Muscle layer of duodenum (tissue), 2 donors: Measurements from ENCODE around the gene STARD10.

ENCODE experiments used
- H3K27ac ChIP-seq: one replicate; pipeline ENCODE4 v1.7.0; 2013; ENCODE audit warnings: mild to moderate bottlenecking, low read length
- H3K27me3 ChIP-seq: one replicate; pipeline ENCODE4 v1.7.0; 2013; ENCODE audit warnings: low read depth, mild to moderate bottlenecking, control low read depth, low read length
- H3K36me3 ChIP-seq, 2 donors: one replicate each; pipeline ENCODE4 v1.7.0; 2013; ENCODE audit warnings: low read length in 2 of 2, control low read depth in 1 of 2, mild to moderate bottlenecking in 1 of 2; ENCODE audit not compliant: insufficient read depth in 2 of 2, control insufficient read depth in 1 of 2
- H3K4me1 ChIP-seq, 2 donors: one replicate each; pipeline ENCODE4 v1.7.0; 2013; ENCODE audit warnings: low read length in 2 of 2, mild to moderate bottlenecking in 2 of 2, control low read depth in 1 of 2, moderate library complexity in 1 of 2; ENCODE audit not compliant: insufficient read depth in 2 of 2, control insufficient read depth in 1 of 2
- H3K4me3 ChIP-seq, 2 donors: one replicate each; pipeline ENCODE4 v1.7.0; 2013; ENCODE audit warnings: low read length in 2 of 2, low read depth in 1 of 2, mild to moderate bottlenecking in 1 of 2
- H3K9me3 ChIP-seq, 2 donors: one replicate each; pipeline ENCODE4 v1.7.0; 2013; ENCODE audit warnings: low read length in 2 of 2, control low read depth in 1 of 2, mild to moderate bottlenecking in 1 of 2; ENCODE audit not compliant: control insufficient read depth in 1 of 2
- donor health status: healthy.

The STARD10 gene

DNA sequence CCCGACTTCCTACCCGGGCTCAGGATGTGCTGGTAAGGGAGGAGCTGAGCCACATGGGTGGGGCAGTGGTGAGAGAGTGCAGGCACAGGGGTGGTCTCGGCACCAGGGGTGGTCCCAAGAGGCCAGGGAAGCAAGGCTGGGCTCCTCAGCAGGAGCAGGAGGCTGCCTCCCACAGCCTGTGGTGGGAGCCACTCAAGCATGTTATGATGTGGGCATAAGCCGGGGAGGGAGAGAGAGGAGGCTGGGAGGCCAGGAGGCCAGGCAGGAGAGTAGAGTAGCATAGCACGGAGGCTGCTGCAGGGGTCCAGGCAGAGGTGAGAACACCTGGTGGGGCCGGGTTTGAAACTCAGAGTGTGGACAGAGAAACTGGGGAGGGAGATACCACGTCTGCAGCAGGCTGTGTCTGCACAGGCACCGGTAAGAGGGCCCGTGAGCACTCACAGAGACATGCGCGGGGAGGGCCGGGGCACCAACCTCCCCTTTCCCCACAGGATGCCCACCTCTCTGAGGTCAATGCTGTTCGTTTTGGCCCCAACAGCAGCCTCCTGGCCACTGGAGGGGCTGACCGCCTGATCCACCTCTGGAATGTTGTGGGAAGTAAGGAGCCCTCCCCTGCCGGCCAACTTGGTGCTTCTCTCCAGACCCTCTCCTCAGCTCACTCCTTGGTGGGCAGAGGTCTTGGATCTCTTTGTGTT is 31.1 kb upstream of the STARD10 start:
- Histone ChIP-seq H3K9me3 (no peaks in the 10 kb centered on the region), H3K4me1 (peaks cover 0 to 11% of the 10 kb centered on the region in 2 donors), H3K27ac (no peak overlapping the region), H3K27me3 (no peaks in the 10 kb centered on the region), H3K36me3 (peaks cover 4 to 18% of the 10 kb centered on the region in 2 donors), H3K4me3 (no peak overlapping the region)

GRCh38 chr11:72824020-72824419 is 30.2 kb upstream of the STARD10 start:
- Histone ChIP-seq H3K27ac (no peak overlapping the region), H3K27me3 (no peaks in the 10 kb centered on the region), H3K9me3 (no peaks in the 10 kb centered on the region), H3K4me1 (peaks cover 0 to 11% of the 10 kb centered on the region in 2 donors), H3K36me3 (peaks cover 6 to 17% of the 10 kb centered on the region in 2 donors), H3K4me3 (no peak overlapping the region)

GRCh38 chr11:72823105-72823804 is 29.4 kb upstream of the STARD10 start:
- Histone ChIP-seq H3K27ac (no peak overlapping the region), H3K4me1 (peaks cover 0 to 11% of the 10 kb centered on the region in 2 donors), H3K27me3 (no peaks in the 10 kb centered on the region), H3K9me3 (no peaks in the 10 kb centered on the region), H3K36me3 (peaks cover 10 to 16% of the 10 kb centered on the region in 2 donors), H3K4me3 (no peak overlapping the region)

DNA sequence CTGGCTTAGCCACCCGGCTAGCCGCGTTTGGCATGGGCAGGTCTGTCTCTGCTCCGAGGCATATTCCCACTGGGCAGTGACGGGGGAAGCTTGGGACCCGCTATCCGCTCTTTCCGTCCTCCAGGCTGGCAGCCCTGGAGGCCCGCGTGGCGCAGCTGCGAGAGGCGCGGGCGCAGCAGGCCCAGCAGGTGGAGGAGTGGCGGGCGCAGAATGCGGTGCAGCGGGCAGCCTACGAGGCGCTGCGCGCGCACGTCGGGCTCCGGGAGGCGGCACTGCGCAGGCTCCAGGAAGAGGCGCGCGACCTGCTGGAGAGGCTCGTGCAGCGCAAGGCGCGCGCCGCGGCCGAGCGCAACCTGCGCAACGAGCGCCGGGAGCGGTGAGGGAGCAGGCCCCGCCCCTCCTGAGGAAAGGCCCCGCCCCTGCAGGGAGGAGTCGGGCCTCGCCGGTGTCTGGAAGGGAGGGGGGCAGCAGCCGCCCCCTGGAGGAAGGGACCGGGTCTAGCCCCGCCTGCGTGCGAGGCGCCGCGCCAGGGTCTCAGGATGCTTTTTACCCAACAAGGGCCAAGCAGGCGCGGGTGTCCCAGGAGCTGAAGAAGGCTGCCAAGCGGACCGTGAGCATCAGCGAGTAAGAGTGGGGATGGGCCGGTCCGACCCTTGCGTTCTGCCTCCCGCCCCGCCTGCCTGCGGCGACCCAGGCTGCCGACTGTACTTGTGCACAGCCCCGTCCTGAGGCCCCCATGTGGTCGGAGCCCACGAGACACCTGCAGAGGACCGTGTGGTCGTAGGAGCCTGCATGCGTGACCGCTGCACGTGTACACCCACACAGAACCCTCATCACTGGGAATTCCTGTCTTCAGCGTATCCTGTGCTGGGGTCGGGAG is 28.3 kb upstream of the STARD10 start:
- no peaks in the 10 kb centered on the region for H3K9me3 ChIP-seq
- no peak overlapping the region for H3K27ac ChIP-seq
- peak overlapping the region; percentile 48 to 75 for H3K4me3 ChIP-seq
- peaks cover 0 to 11% of the 10 kb centered on the region in 2 donors for H3K4me1 ChIP-seq
- H3K27me3 ChIP-seq: no peaks in the 10 kb centered on the region
- peaks cover 10 to 21% of the 10 kb centered on the region in 2 donors for H3K36me3 ChIP-seq

GRCh38 chr11:72821221-72821919 is 27.5 kb upstream of the STARD10 start:
- no peak overlapping the region for H3K27ac ChIP-seq

DNA sequence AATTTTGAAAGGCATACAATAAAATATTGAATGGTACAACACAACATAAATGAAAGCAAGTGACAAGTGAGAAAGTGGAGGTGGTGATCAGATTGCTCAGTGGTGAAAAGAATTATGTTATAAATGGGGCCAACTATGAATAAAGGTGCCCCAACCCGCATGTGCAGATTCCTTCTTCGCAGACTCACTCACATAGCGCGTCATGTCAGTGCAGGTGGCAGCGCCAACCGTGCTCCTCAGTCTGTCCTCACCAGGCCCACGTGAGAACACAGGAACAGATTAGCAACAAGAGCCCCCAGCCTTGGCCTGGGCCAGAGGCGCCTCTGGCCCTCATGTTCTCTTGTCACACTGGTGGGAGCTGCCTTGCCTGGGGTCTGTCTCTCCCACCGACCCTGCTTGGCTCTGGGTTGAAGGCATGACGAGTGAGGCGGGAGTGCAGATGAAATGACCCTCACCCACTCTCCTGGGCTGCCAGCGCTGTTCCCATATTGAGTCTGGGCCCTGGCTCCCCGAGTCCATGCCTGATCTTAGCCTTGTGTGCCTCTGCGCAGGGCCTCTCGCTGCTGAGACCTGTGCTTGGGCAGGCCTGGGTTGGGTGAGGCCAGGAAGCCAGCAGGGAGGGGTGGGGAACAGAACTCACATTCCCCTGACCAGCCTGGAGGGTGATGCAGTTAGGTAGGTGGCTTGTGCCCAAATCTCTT is 26.7 kb upstream of the STARD10 start:
- Histone ChIP-seq H3K4me1 (peaks cover 2 to 24% of the 10 kb centered on the region in 2 donors), H3K4me3 (no peak overlapping the region), H3K9me3 (no peaks in the 10 kb centered on the region), H3K27ac (no peak overlapping the region), H3K36me3 (peaks cover 10 to 16% of the 10 kb centered on the region in 2 donors), H3K27me3 (no peaks in the 10 kb centered on the region)

More at GRCh38 chr11:72821221-72821919, 27.5 kb upstream of the STARD10 start:
- Histone ChIP-seq H3K9me3 (no peaks in the 10 kb centered on the region), H3K36me3 (peaks cover 10 to 21% of the 10 kb centered on the region in 2 donors), H3K4me1 (peaks cover under 1 to 16% of the 10 kb centered on the region in 2 donors), H3K27me3 (no peaks in the 10 kb centered on the region), H3K4me3 (peak overlapping the region; percentile 48 to 75)

- no peak overlapping the region for H3K27ac ChIP-seq
- no peak overlapping the region for H3K4me3 ChIP-seq
- H3K9me3 ChIP-seq: no peaks in the 10 kb centered on the region
- H3K4me1 ChIP-seq: peaks cover 2 to 34% of the 10 kb centered on the region in 2 donors
- no peaks in the 10 kb centered on the region for H3K27me3 ChIP-seq
- peaks cover 10 to 16% of the 10 kb centered on the region in 2 donors for H3K36me3 ChIP-seq
These were observed 25.1 kb upstream of the STARD10 start for GRCh38 chr11:72818971-72819370.

- H3K4me1 ChIP-seq: peaks cover 3 to 43% of the 10 kb centered on the region in 2 donors
These were observed 24.1 kb upstream of the STARD10 start for GRCh38 chr11:72817966-72818365.

DNA sequence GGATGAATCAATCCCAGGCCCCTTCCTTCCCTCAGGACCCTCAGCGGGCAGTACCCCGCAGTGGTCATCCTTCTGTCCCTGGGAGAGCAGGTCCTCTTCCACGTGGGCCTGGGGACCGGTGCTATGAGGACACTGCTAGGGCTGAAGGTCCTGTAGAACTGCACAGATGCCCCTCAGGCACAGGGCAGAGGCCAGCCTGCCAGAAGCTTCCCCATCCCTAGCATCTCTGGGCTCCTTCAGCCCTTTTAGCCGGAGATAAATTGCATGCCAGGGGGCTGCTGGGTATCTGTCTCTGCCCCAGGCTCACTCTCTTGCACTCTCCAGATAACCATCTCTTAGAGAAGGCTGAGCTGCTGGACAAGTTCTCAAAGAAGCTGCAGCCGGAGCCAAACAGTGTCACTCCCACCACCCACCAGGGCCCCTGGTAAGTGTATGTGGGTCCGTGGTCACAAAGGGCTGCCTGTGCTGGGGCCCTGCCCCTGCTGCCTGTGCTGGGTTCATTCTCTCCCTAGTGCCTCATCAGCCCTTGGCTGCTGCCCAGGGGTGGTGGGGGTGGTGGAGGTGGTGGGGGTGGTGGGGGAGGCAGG is 22.6 kb upstream of the STARD10 start:
- H3K36me3 ChIP-seq: peaks cover 10 to 21% of the 10 kb centered on the region in 2 donors
- no peak overlapping the region for H3K27ac ChIP-seq
- peak overlapping the region in 1 of 2 donors; percentile 4 for H3K4me3 ChIP-seq
- H3K9me3 ChIP-seq: no peaks in the 10 kb centered on the region
- no peaks in the 10 kb centered on the region for H3K27me3 ChIP-seq
- peaks cover 9 to 46% of the 10 kb centered on the region in 2 donors for H3K4me1 ChIP-seq

More at GRCh38 chr11:72817966-72818365, 24.1 kb upstream of the STARD10 start:
- H3K27me3 ChIP-seq: no peaks in the 10 kb centered on the region
- H3K27ac ChIP-seq: no peak overlapping the region
- peaks cover 10 to 21% of the 10 kb centered on the region in 2 donors for H3K36me3 ChIP-seq
- H3K4me3 ChIP-seq: no peak overlapping the region
- H3K9me3 ChIP-seq: no peaks in the 10 kb centered on the region

DNA sequence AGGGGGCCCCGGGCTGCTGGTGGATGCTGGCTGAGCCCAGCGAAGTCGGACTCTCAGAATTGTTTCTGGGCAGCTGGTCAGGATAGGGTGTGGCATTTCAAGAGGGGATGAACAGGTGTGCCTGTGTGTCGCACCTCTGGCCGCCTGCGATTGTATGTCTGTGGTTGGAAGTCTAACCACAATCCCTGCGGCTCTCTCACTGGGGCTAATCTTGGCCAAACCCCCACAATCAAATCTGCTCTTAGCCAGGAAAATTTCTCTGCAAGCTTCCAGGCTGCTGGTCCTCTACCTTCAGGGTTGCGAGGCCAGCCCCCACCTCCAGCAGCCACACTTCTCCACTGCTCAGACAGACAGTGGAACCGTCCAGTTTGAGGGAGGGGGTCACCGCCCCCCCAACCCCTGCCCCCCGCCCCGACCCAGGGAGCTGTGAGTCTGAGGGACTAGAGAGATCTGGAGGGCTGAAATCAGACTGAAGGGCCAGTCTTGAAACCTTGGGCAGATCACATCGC is 21.3 kb upstream of the STARD10 start:
- H3K4me1 ChIP-seq: peaks cover 9 to 39% of the 10 kb centered on the region in 2 donors
- peak overlapping the region; percentile 80 for H3K27ac ChIP-seq
- H3K36me3 ChIP-seq: peaks cover 10 to 21% of the 10 kb centered on the region in 2 donors
- H3K9me3 ChIP-seq: no peaks in the 10 kb centered on the region
- H3K27me3 ChIP-seq: no peaks in the 10 kb centered on the region
- peak overlapping the region; percentile 94 to 99 for H3K4me3 ChIP-seq
